ENCODE measurements around the gene CD300LG.

DNA sequence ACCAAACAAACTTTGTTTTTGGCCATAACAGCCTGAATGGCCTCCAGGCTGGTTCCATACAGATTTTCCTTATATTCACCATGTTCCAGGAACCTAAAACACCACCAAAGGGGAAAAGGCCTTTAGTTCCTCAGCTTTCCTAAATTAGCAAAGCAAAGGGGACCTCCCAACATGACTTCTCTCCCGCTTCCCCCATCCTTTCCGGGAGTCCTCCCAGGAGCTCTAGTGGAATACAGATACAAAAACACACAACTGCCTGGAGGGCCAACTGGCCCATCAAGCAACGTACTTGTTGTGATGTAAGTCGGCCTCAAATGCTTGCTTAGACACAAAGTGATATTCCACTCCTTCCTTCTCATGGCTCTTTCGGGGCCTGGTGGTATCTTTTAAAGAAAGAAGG, 36.2 kb upstream of the CD300LG start:
- no peak for TF ChIP-seq FOXK2 (IDR thresholded peaks at IDR 0.05)
- TF ChIP-seq ELF4 (IDR thresholded peaks at IDR 0.05): no peak
- no peak for TF ChIP-seq TARDBP (IDR thresholded peaks at IDR 0.05)
- TF ChIP-seq FOXA1 (IDR thresholded peaks at IDR 0.05): no peak
- TF ChIP-seq SUZ12 (IDR thresholded peaks at IDR 0.05): no peak
- TF ChIP-seq BHLHE40 (IDR thresholded peaks at IDR 0.05; ENCODE audit: borderline replicate concordance): no peak

All from HEK293T (cell line).